UCSD-AML1 (cell line): ENCODE results near the gene SMURF1.

Experiments used
- DNase-seq: peaks from one replicate; lab custom pipeline; 2025; ENCODE audit not compliant: unreplicated experiment; lab: John Stamatoyannopoulos, UW

The SMURF1 gene

GRCh38 chr7:98993024-98993897 is 150.6 kb downstream of the SMURF1 start:
- DNase-seq = no peak

- no peak for DNase-seq
Measured at GRCh38 chr7:98992076-98992475, 151.8 kb downstream of the SMURF1 start.

DNA sequence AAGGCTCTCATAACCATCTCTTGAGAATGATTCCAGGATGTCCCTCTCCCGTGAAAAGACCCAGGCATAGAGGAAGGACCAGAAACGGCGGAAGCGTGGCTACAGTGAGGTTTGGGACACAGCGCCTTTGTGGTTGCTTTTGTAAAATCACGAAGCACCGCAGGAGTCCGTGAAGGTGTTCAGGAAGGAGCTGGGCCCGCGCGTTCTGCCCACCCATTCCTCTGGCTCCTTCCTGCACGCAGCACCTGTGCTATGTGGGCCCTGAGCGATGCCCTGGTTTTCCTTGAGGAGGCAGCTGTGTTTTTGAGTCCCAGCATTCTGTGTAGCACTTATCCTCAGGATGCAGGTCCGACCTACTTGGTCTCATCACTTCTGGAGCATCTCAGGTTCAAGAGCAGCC is 152.8 kb downstream of the SMURF1 start:
- no peak for DNase-seq

DNA sequence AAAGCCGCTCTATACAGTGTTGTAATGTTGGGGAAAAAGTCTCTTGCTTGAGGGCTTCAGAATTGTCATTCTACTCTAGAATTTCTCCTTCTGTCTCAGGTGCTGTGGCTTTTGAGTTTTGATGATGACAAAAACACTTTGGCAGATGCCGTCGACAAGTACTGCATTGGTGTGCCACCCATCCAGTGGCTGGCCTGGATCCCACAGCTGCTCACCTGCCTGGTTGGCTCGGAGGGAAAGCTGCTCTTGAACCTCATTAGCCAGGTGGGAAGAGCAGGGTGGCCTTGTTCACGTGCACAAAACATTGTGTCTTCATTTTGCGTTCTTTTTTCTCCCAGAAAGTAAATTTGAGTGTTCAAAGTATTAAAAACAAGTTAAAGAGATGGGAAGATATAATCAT is 153.6 kb downstream of the SMURF1 start:
- no peak for DNase-seq

DNA sequence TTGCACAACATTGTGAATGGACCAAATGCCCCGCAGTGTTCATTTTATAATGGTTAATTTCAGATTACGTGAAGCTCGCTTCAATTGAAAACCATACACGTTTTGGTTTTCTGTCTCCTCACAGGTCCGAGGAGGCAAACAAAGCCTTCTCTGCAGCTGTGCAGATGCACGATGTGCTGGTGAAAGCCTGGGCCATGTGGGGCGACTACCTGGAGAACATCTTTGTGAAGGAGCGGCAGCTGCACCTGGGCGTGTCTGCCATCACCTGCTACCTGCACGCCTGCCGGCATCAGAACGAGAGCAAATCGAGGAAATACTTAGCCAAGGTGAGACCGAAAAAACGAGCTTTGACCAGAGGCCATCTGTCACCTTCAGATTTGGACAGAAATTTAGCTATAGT is 155.3 kb downstream of the SMURF1 start:
- DNase-seq = no peak

- DNase-seq = no peak
Measured at GRCh38 chr7:98985945-98986344, 158.0 kb downstream of the SMURF1 start.

DNA sequence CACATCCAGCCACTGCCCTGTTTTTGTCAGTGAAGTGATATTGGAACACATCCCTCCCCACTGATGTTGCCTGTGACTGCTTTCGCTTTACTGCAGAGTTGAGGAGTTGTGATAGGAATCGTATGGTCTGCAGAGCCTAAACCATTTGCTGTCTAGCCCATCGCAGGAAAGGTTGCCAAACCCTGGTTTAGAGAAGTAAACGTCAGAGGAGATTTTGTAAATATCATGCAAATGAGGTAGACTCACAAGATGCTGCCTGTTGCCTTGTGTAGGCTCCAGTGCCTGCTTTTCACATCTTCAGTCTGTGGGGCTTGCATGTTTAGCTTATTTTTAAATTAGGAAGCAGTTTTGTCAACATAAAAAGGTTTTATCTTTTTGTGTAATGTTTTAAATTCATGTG is 158.5 kb downstream of the SMURF1 start:
- no peak for DNase-seq

GRCh38 chr7:98984126-98984525 is 159.8 kb downstream of the SMURF1 start:
- DNase-seq = no peak

GRCh38 chr7:98982686-98983085 is 161.2 kb downstream of the SMURF1 start:
- DNase-seq = no peak

DNA sequence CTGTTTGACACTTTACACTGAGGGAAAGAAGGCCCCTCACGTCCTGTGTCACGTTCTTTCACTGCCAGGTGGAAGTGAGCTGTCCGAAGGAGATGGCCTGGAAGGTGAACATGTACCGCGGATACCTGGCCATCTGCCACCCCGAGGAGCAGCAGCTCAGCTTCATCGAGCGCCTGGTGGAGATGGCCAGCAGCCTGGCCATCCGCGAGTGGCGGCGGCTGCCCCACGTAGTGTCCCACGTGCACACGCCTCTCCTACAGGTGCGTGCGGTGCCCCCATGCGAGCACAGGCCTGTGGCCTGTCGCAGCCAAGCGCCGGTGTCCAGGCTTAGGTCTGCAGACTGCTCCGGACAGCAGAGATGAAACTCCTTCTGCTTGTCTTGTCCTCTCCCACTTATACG is 162.2 kb downstream of the SMURF1 start:
- DNase-seq = no peak

- no peak for DNase-seq
Measured at GRCh38 chr7:98978672-98979071, 165.2 kb downstream of the SMURF1 start.
